NB4 (cell line): ENCODE data around the gene OSBPL9.

ENCODE experiments used
- DNase-seq: peaks from one replicate; pipeline ENCODE4 v3.0.0; 2010; ENCODE audit warnings: low read depth
- H3K4me3 ChIP-seq: one replicate; pipeline ENCODE4 v1.5.1; 2011; ENCODE audit warnings: mild to moderate bottlenecking, low read depth, low read length, moderate library complexity
- CTCF ChIP-seq: IDR thresholded peaks from one replicate; pipeline ENCODE4 v1.5.1; 2012; ENCODE audit warnings: low read depth, low read length
- MAX ChIP-seq: IDR thresholded peaks from 2 replicates; pipeline ENCODE4 v1.6.1; 2011; ENCODE audit warnings: low read depth, low read length
- MYC ChIP-seq: IDR thresholded peaks from 2 replicates; pipeline ENCODE4 v1.6.1; 2011; ENCODE audit warnings: low read depth, low read length
- POLR2A ChIP-seq: IDR thresholded peaks from 2 replicates; pipeline ENCODE4 v1.6.1; 2011; ENCODE audit warnings: mild to moderate bottlenecking; ENCODE audit not compliant: insufficient read length; ENCODE audit errors: extremely low read depth

OSBPL9 gene, protein sequence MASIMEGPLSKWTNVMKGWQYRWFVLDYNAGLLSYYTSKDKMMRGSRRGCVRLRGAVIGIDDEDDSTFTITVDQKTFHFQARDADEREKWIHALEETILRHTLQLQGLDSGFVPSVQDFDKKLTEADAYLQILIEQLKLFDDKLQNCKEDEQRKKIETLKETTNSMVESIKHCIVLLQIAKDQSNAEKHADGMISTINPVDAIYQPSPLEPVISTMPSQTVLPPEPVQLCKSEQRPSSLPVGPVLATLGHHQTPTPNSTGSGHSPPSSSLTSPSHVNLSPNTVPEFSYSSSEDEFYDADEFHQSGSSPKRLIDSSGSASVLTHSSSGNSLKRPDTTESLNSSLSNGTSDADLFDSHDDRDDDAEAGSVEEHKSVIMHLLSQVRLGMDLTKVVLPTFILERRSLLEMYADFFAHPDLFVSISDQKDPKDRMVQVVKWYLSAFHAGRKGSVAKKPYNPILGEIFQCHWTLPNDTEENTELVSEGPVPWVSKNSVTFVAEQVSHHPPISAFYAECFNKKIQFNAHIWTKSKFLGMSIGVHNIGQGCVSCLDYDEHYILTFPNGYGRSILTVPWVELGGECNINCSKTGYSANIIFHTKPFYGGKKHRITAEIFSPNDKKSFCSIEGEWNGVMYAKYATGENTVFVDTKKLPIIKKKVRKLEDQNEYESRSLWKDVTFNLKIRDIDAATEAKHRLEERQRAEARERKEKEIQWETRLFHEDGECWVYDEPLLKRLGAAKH

DNA sequence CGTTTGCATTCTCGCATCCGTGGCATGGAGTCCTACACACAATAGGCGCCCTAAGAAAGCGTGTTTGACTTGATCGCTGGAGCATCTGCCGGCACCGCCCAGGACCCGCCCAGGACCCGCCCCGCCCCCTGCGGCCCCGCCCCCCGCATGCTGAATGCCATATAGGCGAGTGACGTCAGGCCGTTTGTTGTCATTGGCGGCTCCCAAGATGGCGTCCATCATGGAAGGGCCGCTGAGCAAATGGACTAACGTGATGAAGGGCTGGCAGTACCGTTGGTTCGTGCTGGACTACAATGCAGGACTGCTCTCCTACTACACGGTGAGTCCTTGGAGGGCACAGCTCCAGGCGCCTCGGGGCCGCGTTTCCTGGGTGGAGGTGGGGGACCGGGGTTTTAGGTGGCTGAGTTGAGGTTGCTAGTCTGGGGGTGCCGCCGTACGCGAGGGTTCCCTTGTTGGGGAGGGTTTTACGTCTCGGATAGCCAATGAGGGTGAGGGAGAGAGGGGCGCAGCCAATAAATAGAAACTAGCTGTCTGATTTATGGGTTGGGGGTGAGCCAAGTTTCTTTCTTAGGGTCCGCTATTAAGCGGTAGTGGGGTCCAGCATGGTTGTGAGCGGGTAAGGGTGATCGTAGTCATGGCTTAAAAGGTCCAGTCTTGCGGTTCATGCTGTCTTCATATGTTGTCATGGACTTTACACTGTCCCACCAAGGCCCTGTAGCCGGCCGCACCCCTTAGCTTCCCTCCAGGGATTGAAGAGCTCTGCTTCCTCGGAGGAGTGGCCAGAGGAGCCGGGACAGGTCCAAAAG is at the start of gene OSBPL9:
OSBPL9 (plus strand) TSS at position 190 of the 806 bp plus-strand sequence; CDS start at position 209, 19 bp downstream.
- H3K4me3 ChIP-seq: peak within 1 kb of the TSS; percentile 95
- peak; percentile 91 for DNase-seq

GRCh38 chr1:51567653-51568052 is 49.2 kb upstream of the OSBPL9 start:
- no peak for DNase-seq
- no peak overlapping the region for H3K4me3 ChIP-seq
- no peak for TF ChIP-seq MAX
- no peak for TF ChIP-seq MYC
- no peak for TF ChIP-seq POLR2A
- TF ChIP-seq CTCF: no peak

More for the DNA sequence above, at the start of gene OSBPL9:
- TF ChIP-seq CTCF: no peak
- peak; percentile 3; the same call in 1 of the 2 replicates for TF ChIP-seq MAX
- no peak; the same call in 1 of the 2 replicates for TF ChIP-seq MYC
- TF ChIP-seq POLR2A: peak; percentile 51

GRCh38 chr1:51568231-51568935 is 48.5 kb upstream of the OSBPL9 start:
- DNase-seq: no peak
- no peak for TF ChIP-seq CTCF
- no peak for TF ChIP-seq MYC
- TF ChIP-seq MAX: no peak
- no peak for TF ChIP-seq POLR2A
- no peak overlapping the region for H3K4me3 ChIP-seq

GRCh38 chr1:51569284-51570062 is 47.4 kb upstream of the OSBPL9 start:
- peak; percentile 22 for TF ChIP-seq CTCF
- TF ChIP-seq POLR2A: peak; percentile 12
- peak; percentile 51; the same call in 1 of the 2 replicates for TF ChIP-seq MAX
- TF ChIP-seq MYC: peak; percentile 34; the same call in 1 of the 2 replicates
- H3K4me3 ChIP-seq: no peak overlapping the region
- peak; percentile 79 for DNase-seq
